ENCODE measurements around the gene HELLS. TPM values are rescaled to one million over a fixed set of nuclear protein-coding genes. Genes with fewer than 3 reads are reported as not detected.
A peak's percentile ranks its signal among the peaks of the same experiment; 100 is the strongest.

The HELLS gene
- total RNA-seq, result 100 to 1,000 TPM; 224 to 288 TPM
- 52.5 TPM for polyA plus RNA-seq (2013, experiment 1 of 2)
- 52.2 TPM for polyA plus RNA-seq (2013, experiment 2 of 2)
- long read RNA-seq, experiment 1, transcript HELLS-202 (22 exons, 3,099 nt), result major isoform, 5 of 35 reads
- long read RNA-seq, experiment 1, partial matches to known transcripts, result 20 of 35 reads
- long read RNA-seq, experiment 1, other reads (novel, unspliced or antisense), result 10 of 35 reads
- long read RNA-seq, experiment 2, transcript HELLS-202 (22 exons, 3,099 nt), result major isoform, 43 of 131 reads
- long read RNA-seq, experiment 2, partial matches to known transcripts, result 11 of 131 reads
- long read RNA-seq, experiment 2, other reads (novel, unspliced or antisense), result 74 of 131 reads
- long read RNA-seq, experiment 3, transcript HELLS-202 (22 exons, 3,099 nt), result major isoform, 76 of 184 reads
- long read RNA-seq, experiment 3, partial matches to known transcripts, result 36 of 184 reads
- long read RNA-seq, experiment 3, other reads (novel, unspliced or antisense), result 70 of 184 reads
- long read RNA-seq, experiment 4, transcript HELLS-202 (22 exons, 3,099 nt), result major isoform, 7 of 37 reads
- long read RNA-seq, experiment 4, partial matches to known transcripts, result 16 of 37 reads
- long read RNA-seq, experiment 4, other reads (novel, unspliced or antisense), result 14 of 37 reads

DNA sequence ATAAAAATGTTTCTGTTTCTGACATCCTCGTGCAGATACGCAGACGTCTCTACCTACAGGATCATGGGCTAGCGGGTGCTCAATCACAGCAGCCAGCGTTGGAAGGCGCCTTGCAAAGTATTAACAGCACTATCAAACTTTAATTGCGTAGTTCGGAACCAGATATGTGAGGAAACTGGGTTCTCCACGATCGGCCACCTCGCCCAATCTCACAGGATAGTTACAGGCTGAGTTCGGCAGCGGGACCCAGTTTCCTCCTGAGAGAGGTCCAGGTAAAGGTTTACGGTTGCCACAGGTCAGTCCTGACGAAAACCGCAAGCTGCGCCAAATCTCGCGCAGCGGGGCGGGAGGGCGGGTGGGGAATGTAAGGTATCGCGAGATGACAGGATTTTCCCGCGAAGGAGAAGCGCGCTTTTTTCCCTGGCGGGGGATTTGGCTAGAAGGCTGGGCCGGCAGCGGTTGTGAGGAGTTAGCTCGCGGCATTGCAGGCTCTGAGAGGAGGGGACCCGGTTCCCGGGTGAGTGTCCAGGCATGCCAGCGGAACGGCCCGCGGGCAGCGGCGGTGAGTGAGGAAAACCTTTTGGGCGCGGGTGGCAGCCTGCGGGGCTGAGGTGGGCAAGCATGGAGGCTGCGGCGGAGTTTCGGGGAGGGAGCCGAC lies at the start of gene HELLS:
TSS of gene HELLS (plus strand) at position 398 of the 658 bp plus-strand sequence. CDS start at position 532, 134 bp downstream.
- no peaks in the 10 kb centered on the region for H3K27me3 Mint-ChIP-seq (ENCODE audit: insufficient read depth)
- Histone ChIP-seq H3K9me3 (ENCODE audit: control insufficient read depth, low read length) (no peaks in the 10 kb centered on the region), H3K27me3 (ENCODE audit: control insufficient read depth, insufficient read depth, low read length, poor library complexity, severe bottlenecking) (no peaks in the 10 kb centered on the region), H3K4me1 (ENCODE audit: control insufficient read depth, insufficient read depth, low read length) (peaks cover 4% of the 10 kb centered on the region), H3K27ac (ENCODE audit: low read depth, low read length) (peak within 1 kb of the TSS; percentile 85), H3K4me3 (ENCODE audit: low read length) (peak within 1 kb of the TSS; percentile 95), H3K36me3 (ENCODE audit: control insufficient read depth, insufficient read depth, low read length) (peaks cover 19% of the 10 kb centered on the region), H3K9ac (ENCODE audit: extremely low read depth, low read length, poor library complexity, severe bottlenecking) (peak within 1 kb of the TSS; percentile 92)
- H3K4me1 Mint-ChIP-seq, result peaks cover 23% of the 10 kb centered on the region
- peak within 1 kb of the TSS; percentile 100 for H3K4me3 Mint-ChIP-seq
- peaks cover 16% of the 10 kb centered on the region for H3K36me3 Mint-ChIP-seq (ENCODE audit: low read depth)
- H3K27ac Mint-ChIP-seq, result peak within 1 kb of the TSS; percentile 99
- H3K9me3 Mint-ChIP-seq, result no peaks in the 10 kb centered on the region
- TF ChIP-seq, protein P1, sequence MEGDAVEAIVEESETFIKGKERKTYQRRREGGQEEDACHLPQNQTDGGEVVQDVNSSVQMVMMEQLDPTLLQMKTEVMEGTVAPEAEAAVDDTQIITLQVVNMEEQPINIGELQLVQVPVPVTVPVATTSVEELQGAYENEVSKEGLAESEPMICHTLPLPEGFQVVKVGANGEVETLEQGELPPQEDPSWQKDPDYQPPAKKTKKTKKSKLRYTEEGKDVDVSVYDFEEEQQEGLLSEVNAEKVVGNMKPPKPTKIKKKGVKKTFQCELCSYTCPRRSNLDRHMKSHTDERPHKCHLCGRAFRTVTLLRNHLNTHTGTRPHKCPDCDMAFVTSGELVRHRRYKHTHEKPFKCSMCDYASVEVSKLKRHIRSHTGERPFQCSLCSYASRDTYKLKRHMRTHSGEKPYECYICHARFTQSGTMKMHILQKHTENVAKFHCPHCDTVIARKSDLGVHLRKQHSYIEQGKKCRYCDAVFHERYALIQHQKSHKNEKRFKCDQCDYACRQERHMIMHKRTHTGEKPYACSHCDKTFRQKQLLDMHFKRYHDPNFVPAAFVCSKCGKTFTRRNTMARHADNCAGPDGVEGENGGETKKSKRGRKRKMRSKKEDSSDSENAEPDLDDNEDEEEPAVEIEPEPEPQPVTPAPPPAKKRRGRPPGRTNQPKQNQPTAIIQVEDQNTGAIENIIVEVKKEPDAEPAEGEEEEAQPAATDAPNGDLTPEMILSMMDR (conservative IDR thresholded peaks at IDR 0.05), result no peak
- WGBS, 2 experiments (ENCODE audit: insufficient coverage in 1 of 2, insufficient read length in 1 of 2), result 0% methylated on average over 16 to 48 of the region's 48 CpGs
- DNase-seq, result peak; percentile 97

DNA sequence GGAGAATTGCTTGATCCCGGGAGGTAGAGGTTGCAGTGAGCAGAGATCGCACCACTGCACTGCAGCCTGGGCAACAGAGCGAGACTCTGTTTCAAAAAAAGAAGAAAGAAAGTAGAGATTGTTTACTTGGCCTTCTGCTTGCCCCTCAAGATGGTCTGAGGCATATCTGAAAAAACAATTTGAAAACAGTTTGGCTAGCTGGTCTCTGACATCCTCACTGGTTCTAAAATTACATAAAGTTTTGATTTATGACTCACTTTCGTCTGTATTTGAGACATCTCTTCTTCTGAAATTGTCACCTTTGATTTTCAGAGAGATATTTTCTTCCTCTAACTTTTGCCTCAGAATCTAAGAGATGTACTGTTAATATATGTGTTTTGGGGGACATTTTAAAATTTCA lies 49.6 kb upstream of the HELLS start:
- Mint-ChIP-seq H3K9me3 (no peaks in the 10 kb centered on the region), H3K36me3 (ENCODE audit: low read depth) (no peaks in the 10 kb centered on the region), H3K4me1 (no peaks in the 10 kb centered on the region), H3K27ac (no peak overlapping the region), H3K27me3 (ENCODE audit: insufficient read depth) (no peaks in the 10 kb centered on the region), H3K4me3 (no peak overlapping the region)
- TF ChIP-seq, protein P1 (conservative IDR thresholded peaks at IDR 0.05), result no peak
- peaks cover 8% of the 10 kb centered on the region for H3K36me3 ChIP-seq (ENCODE audit: control insufficient read depth, insufficient read depth, low read length)
- H3K27me3 ChIP-seq (ENCODE audit: control insufficient read depth, insufficient read depth, low read length, poor library complexity, severe bottlenecking), result no peaks in the 10 kb centered on the region
- H3K4me1 ChIP-seq (ENCODE audit: control insufficient read depth, insufficient read depth, low read length), result no peaks in the 10 kb centered on the region
- H3K9ac ChIP-seq (ENCODE audit: extremely low read depth, low read length, poor library complexity, severe bottlenecking), result no peak overlapping the region
- no peak overlapping the region for H3K27ac ChIP-seq (ENCODE audit: low read depth, low read length)
- no peak for DNase-seq
- H3K4me3 ChIP-seq (ENCODE audit: low read length), result no peak overlapping the region
- 95 to 97% methylated on average over 4 of the region's 4 CpGs for WGBS, 2 experiments (ENCODE audit: insufficient coverage in 1 of 2, insufficient read length in 1 of 2)
- no peaks in the 10 kb centered on the region for H3K9me3 ChIP-seq (ENCODE audit: control insufficient read depth, low read length)

DNA sequence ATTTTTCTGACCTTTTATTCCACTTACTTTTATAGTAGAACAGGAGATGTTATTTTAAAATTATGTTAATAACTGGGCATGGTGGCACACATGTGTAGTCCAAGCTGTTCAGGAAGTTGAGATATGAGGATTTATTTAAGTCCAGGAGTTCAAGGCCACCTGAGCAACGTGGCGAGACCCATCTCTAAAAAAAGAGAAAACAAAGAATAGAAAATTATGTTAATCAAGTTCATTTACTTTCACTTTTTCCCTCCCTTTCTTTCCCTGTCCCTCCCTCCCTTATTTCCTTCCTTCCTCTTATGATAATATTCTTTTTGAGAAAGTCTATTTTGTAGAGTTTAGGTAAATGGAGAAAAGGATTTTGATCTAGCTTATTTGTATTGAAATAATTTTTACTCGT lies 48.9 kb upstream of the HELLS start:
- no peaks in the 10 kb centered on the region for H3K9me3 ChIP-seq (ENCODE audit: control insufficient read depth, low read length)
- H3K27ac ChIP-seq (ENCODE audit: low read depth, low read length), result no peak overlapping the region
- no peaks in the 10 kb centered on the region for H3K4me1 ChIP-seq (ENCODE audit: control insufficient read depth, insufficient read depth, low read length)
- Mint-ChIP-seq H3K4me1 (no peaks in the 10 kb centered on the region), H3K27me3 (ENCODE audit: insufficient read depth) (no peaks in the 10 kb centered on the region), H3K27ac (no peak overlapping the region), H3K36me3 (ENCODE audit: low read depth) (no peaks in the 10 kb centered on the region), H3K9me3 (no peaks in the 10 kb centered on the region), H3K4me3 (no peak overlapping the region)
- no peak overlapping the region for H3K9ac ChIP-seq (ENCODE audit: extremely low read depth, low read length, poor library complexity, severe bottlenecking)
- no peaks in the 10 kb centered on the region for H3K27me3 ChIP-seq (ENCODE audit: control insufficient read depth, insufficient read depth, low read length, poor library complexity, severe bottlenecking)
- 100% methylated on average over 1 of the region's 3 CpGs for WGBS, 2 experiments (ENCODE audit: insufficient coverage in 1 of 2, insufficient read length in 1 of 2)
- TF ChIP-seq, protein P1 (conservative IDR thresholded peaks at IDR 0.05), result no peak
- H3K36me3 ChIP-seq (ENCODE audit: control insufficient read depth, insufficient read depth, low read length), result peaks cover 8% of the 10 kb centered on the region
- H3K4me3 ChIP-seq (ENCODE audit: low read length), result no peak overlapping the region
- no peak for DNase-seq
